Neutrophil (primary cell): ENCODE measurements around the gene DEPDC7.
"Not testable (repeated sequence)": the region's sequence is repeated elsewhere in the genome, so short reads cannot be mapped to it uniquely, and the experiment has no call there.

ENCODE experiments used
- H3K27ac ChIP-seq: fragments of 200-600 bp; sonication (generic); 2 replicates; pipeline ENCODE4 v1.5.1; 2016; ENCODE audit warnings: mild to moderate bottlenecking, moderate library complexity
- H3K27me3 ChIP-seq: fragments of 200-600 bp; sonication (generic); 2 replicates; pipeline ENCODE4 v1.6.0; 2016; ENCODE audit warnings: mild to moderate bottlenecking
- H3K36me3 ChIP-seq: fragments of 200-600 bp; sonication (generic); 2 replicates; pipeline ENCODE4 v1.5.1; 2017
- H3K4me1 ChIP-seq, 2 experiments: fragments of 200-600 bp in 1 of 2; sonication (generic) in 1 of 2; 1 replicate in 1 of 2; 2 replicates in 1 of 2; pipeline versions ENCODE4 v1.5.1 to v1.6.1; 2013 to 2016; ENCODE audit warnings: low read depth in 1 of 2, low read length in 1 of 2, mild to moderate bottlenecking in 1 of 2, moderate library complexity in 1 of 2; ENCODE audit not compliant: control insufficient read depth in 1 of 2, insufficient read depth in 1 of 2
- H3K4me3 ChIP-seq, 2 experiments: fragments of 200-600 bp in 1 of 2; sonication (generic) in 1 of 2; 1 replicate in 1 of 2; 2 replicates in 1 of 2; pipeline ENCODE4 v1.5.1; 2013 to 2016; ENCODE audit warnings: low read depth in 1 of 2, low read length in 1 of 2, mild to moderate bottlenecking in 1 of 2, moderate library complexity in 1 of 2
- H3K9me3 ChIP-seq: fragments of 200-600 bp; sonication (generic); 2 replicates; pipeline ENCODE4 v1.5.1; 2016
- CTCF ChIP-seq: fragments of 200-600 bp; sonication (generic); IDR thresholded peaks from 2 replicates; pipeline ENCODE4 v1.5.1; 2016; ENCODE audit warnings: antibody characterized with exemption

The DEPDC7 gene

GRCh38 chr11:33044285-33044756 lies 28.6 kb downstream of the DEPDC7 start:
- no peak for TF ChIP-seq CTCF
- Histone ChIP-seq H3K36me3 (peaks cover 13% of the 10 kb centered on the region), H3K27ac (no peak overlapping the region), H3K4me1 (peaks cover 29% of the 10 kb centered on the region in 2 experiments), H3K9me3 (no peaks in the 10 kb centered on the region), H3K27me3 (no peaks in the 10 kb centered on the region), H3K4me3 (no peak overlapping the region)

- Histone ChIP-seq H3K9me3 (no peaks in the 10 kb centered on the region), H3K27me3 (no peaks in the 10 kb centered on the region), H3K4me1 (peaks cover 27 to 28% of the 10 kb centered on the region in 2 experiments), H3K27ac (no peak overlapping the region), H3K36me3 (peaks cover 13% of the 10 kb centered on the region), H3K4me3 (no peak overlapping the region)
- no peak for TF ChIP-seq CTCF
Measured at GRCh38 chr11:33045551-33046255, 30.0 kb downstream of the DEPDC7 start.

- not testable (repeated sequence) for H3K27me3 ChIP-seq
- peaks cover 13% of the 10 kb centered on the region for H3K36me3 ChIP-seq
Measured at GRCh38 chr11:33048701-33049100, 33.0 kb downstream of the DEPDC7 start.

GRCh38 chr11:33049565-33050408 lies 34.1 kb downstream of the DEPDC7 start:
- H3K27me3 ChIP-seq, H3K4me3 ChIP-seq, H3K36me3 ChIP-seq, H3K9me3 ChIP-seq: not testable (repeated sequence)
- Histone ChIP-seq H3K4me1 (peaks cover 39 to 40% of the 10 kb centered on the region in 2 experiments), H3K27ac (peak overlapping the region; percentile 94)

More at GRCh38 chr11:33048701-33049100, 33.0 kb downstream of the DEPDC7 start:
- Histone ChIP-seq H3K27ac (peak overlapping the region; percentile 94), H3K4me1 (peaks cover 39 to 40% of the 10 kb centered on the region in 2 experiments)
- H3K9me3 ChIP-seq, H3K4me3 ChIP-seq: not testable (repeated sequence)

GRCh38 chr11:33052231-33052630 lies 36.6 kb downstream of the DEPDC7 start:
- peak overlapping the region; percentile 29 to 45 for H3K4me3 ChIP-seq
- H3K9me3 ChIP-seq = no peaks in the 10 kb centered on the region
- no peaks in the 10 kb centered on the region for H3K36me3 ChIP-seq
- H3K4me1 ChIP-seq = peaks cover 39 to 40% of the 10 kb centered on the region in 2 experiments
- H3K27me3 ChIP-seq = no peaks in the 10 kb centered on the region
- peak overlapping the region; percentile 94 for H3K27ac ChIP-seq
- TF ChIP-seq CTCF = no peak

- Histone ChIP-seq H3K27me3 (no peaks in the 10 kb centered on the region), H3K36me3 (peaks cover 13% of the 10 kb centered on the region)
Measured at GRCh38 chr11:33055375-33055774, 39.7 kb downstream of the DEPDC7 start.

More at GRCh38 chr11:33055375-33055774, 39.7 kb downstream of the DEPDC7 start:
- TF ChIP-seq CTCF = no peak
- Histone ChIP-seq H3K9me3 (no peaks in the 10 kb centered on the region), H3K27ac (no peak overlapping the region), H3K4me3 (no peak overlapping the region), H3K4me1 (peaks cover 16 to 19% of the 10 kb centered on the region in 2 experiments)
